Stomach (tissue), 4 donors: Measurements from ENCODE around the gene TBX2.

ENCODE experiments used
- EP300 ChIP-seq: sonication (generic); formaldehyde crosslinking; IDR thresholded peaks from one replicate; pipeline ENCODE4 v1.6.1; 2017; ENCODE audit warnings: antibody characterized with exemption
- POLR2A ChIP-seq, 4 donors: fragments of 450-650 bp; IDR thresholded peaks; one replicate each; pipeline ENCODE4 v1.6.1; 2016; ENCODE audit warnings: antibody characterized with exemption in 4 of 4, control low read depth in 2 of 4, mild to moderate bottlenecking in 1 of 4, moderate library complexity in 1 of 4
- TF ChIP-seq, protein P1 (sequence below), 7 experiments: fragments of 450-650 bp in 4 of 7; fragments of 200-600 bp in 3 of 7; sonication (generic) in 3 of 7; IDR thresholded peaks; one replicate each; pipeline ENCODE4 v1.5.1; 2016 to 2019; ENCODE audit warnings: antibody characterized with exemption in 7 of 7, control low read depth in 2 of 7, mild to moderate bottlenecking in 1 of 7

DNA sequence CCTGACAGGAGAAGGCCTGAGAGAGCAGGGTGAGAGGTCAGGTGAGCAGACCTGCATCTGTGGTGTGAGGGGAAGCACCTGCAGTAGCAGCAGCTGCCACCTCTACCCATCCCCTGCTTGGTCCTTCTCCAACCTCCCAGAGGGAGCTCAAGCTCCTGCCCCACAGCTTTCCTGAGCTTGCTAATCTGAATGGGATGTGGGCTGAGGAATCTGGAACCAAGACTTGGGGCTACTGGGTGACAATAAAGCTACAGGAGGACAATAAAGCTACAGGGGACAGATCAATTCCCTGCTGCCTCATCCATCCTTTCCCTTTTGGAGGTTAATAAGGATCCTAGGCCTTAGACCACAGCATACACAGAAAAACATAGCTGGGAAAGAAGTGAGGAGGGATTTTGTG is 47.7 kb downstream of the TBX2 start:
- TF ChIP-seq, protein P1, sequence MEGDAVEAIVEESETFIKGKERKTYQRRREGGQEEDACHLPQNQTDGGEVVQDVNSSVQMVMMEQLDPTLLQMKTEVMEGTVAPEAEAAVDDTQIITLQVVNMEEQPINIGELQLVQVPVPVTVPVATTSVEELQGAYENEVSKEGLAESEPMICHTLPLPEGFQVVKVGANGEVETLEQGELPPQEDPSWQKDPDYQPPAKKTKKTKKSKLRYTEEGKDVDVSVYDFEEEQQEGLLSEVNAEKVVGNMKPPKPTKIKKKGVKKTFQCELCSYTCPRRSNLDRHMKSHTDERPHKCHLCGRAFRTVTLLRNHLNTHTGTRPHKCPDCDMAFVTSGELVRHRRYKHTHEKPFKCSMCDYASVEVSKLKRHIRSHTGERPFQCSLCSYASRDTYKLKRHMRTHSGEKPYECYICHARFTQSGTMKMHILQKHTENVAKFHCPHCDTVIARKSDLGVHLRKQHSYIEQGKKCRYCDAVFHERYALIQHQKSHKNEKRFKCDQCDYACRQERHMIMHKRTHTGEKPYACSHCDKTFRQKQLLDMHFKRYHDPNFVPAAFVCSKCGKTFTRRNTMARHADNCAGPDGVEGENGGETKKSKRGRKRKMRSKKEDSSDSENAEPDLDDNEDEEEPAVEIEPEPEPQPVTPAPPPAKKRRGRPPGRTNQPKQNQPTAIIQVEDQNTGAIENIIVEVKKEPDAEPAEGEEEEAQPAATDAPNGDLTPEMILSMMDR (IDR thresholded peaks at IDR 0.05): no peak
- no peak for TF ChIP-seq POLR2A (IDR thresholded peaks at IDR 0.05)
- TF ChIP-seq EP300: no peak
